GM20000 (cell line): ENCODE data around the gene TBC1D24.
"Not testable (repeated sequence)": the region's sequence is repeated elsewhere in the genome, so short reads cannot be mapped to it uniquely, and the experiment has no call there.

Experiments
- DNase-seq: peaks from one replicate; pipeline ENCODE4 v3.0.0; 2012; ENCODE audit warnings: low spot score
- CTCF ChIP-seq: IDR thresholded peaks from 2 replicates; pipeline ENCODE4 v1.5.1; 2012; ENCODE audit warnings: mild to moderate bottlenecking, control low read depth; ENCODE audit errors: extremely low read depth, missing control alignments

The TBC1D24 gene

GRCh38 chr16:2429771-2430663, 44.9 kb upstream of the TBC1D24 start:
- DNase-seq: peak; percentile 66
- no peak for TF ChIP-seq CTCF

- TF ChIP-seq CTCF: no peak
- no peak for DNase-seq
These were observed 42.6 kb upstream of the TBC1D24 start for GRCh38 chr16:2432286-2432685.

GRCh38 chr16:2432801-2433505, 42.0 kb upstream of the TBC1D24 start:
- TF ChIP-seq CTCF: no peak

GRCh38 chr16:2435236-2435635, 39.7 kb upstream of the TBC1D24 start:
- DNase-seq: not testable (repeated sequence)

More at GRCh38 chr16:2432801-2433505, 42.0 kb upstream of the TBC1D24 start:
- DNase-seq: no peak

- TF ChIP-seq CTCF: no peak
- DNase-seq: no peak
These were observed 38.8 kb upstream of the TBC1D24 start for GRCh38 chr16:2436110-2436509.

- no peak for TF ChIP-seq CTCF
- no peak for DNase-seq
These were observed 37.7 kb upstream of the TBC1D24 start for GRCh38 chr16:2437032-2437790.

GRCh38 chr16:2438121-2438520, 36.8 kb upstream of the TBC1D24 start:
- DNase-seq: no peak
- TF ChIP-seq CTCF: no peak
